Hippocampal formation (tissue), 2 donors: Measurements from ENCODE around the gene PWP1.
"Not testable (repeated sequence)": the region's sequence is repeated elsewhere in the genome, so short reads cannot be mapped to it uniquely, and the experiment has no call there.

Source experiments
- DNase-seq, 2 donors: peaks; one replicate each; lab custom pipeline; 2025; lab: John Stamatoyannopoulos, UW

Gene PWP1

GRCh38 chr12:107668320-107669098, 17.1 kb upstream of the PWP1 start:
- DNase-seq: no peak

GRCh38 chr12:107669946-107670345, 15.7 kb upstream of the PWP1 start:
- DNase-seq: no peak

- no peak for DNase-seq
These were observed 14.5 kb upstream of the PWP1 start for GRCh38 chr12:107670999-107671643.

- no peak for DNase-seq
These were observed 7.9 kb upstream of the PWP1 start for GRCh38 chr12:107677671-107678070.

- DNase-seq: no peak
These were observed 6.3 kb upstream of the PWP1 start for GRCh38 chr12:107679336-107679735.

- no peak for DNase-seq
These were observed 4.2 kb upstream of the PWP1 start for GRCh38 chr12:107681455-107681835.

GRCh38 chr12:107681836-107682820, 3.5 kb upstream of the PWP1 start:
- DNase-seq: no peak

GRCh38 chr12:107684029-107684795, 1.4 kb upstream of the PWP1 start:
- no peak for DNase-seq

GRCh38 chr12:107684990-107685359, 624 bp upstream of the PWP1 start:
- no peak for DNase-seq

GRCh38 chr12:107695772-107696171, 10.2 kb downstream of the PWP1 start:
- DNase-seq: not testable (repeated sequence)

GRCh38 chr12:107702106-107702505, 16.5 kb downstream of the PWP1 start:
- DNase-seq: no peak

- no peak for DNase-seq
These were observed 18.4 kb downstream of the PWP1 start for GRCh38 chr12:107704041-107704440.

- not testable (repeated sequence) for DNase-seq
These were observed 19.9 kb downstream of the PWP1 start for GRCh38 chr12:107705522-107705921.

- no peak for DNase-seq
These were observed 30.2 kb downstream of the PWP1 start for GRCh38 chr12:107715780-107716179.

- no peak for DNase-seq
These were observed 33.0 kb downstream of the PWP1 start for GRCh38 chr12:107718606-107719005.

GRCh38 chr12:107727327-107727726, 41.7 kb downstream of the PWP1 start:
- not testable (repeated sequence) for DNase-seq

GRCh38 chr12:107727742-107728141, 42.1 kb downstream of the PWP1 start:
- not testable (repeated sequence) for DNase-seq

- no peak for DNase-seq
These were observed 45.2 kb downstream of the PWP1 start for GRCh38 chr12:107730618-107731341.

GRCh38 chr12:107731366-107731765, 45.8 kb downstream of the PWP1 start:
- no peak for DNase-seq

GRCh38 chr12:107732365-107732764, 46.8 kb downstream of the PWP1 start:
- DNase-seq: no peak

GRCh38 chr12:107734139-107734538, 48.5 kb downstream of the PWP1 start:
- DNase-seq: no peak
